Keratinocyte (primary cell): ENCODE measurements around the gene PGAM5. TPM values are rescaled to one million over a fixed set of nuclear protein-coding genes. Genes with fewer than 3 reads are reported as not detected.
"Not testable (repeated sequence)": the region's sequence is repeated elsewhere in the genome, so short reads cannot be mapped to it uniquely, and the experiment has no call there.

Experiments used
- DNase-seq: peaks from one replicate; pipeline ENCODE4 v3.0.0-alpha.2; 2011; ENCODE audit warnings: low read depth, missing footprints, low spot score
- FAIRE-seq: peaks from 2 replicates; lab custom pipeline; 2011; peaks lifted over from hg19 to GRCh38; lab: Jason Lieb, UNC
- H2AFZ ChIP-seq: 2 replicates; pipeline ENCODE4 v1.6.0; 2012; ENCODE audit warnings: low read length, control low read depth, inconsistent platforms; ENCODE audit not compliant: control insufficient read depth
- H3K27ac ChIP-seq: 2 replicates; pipeline ENCODE4 v1.5.1; 2011; ENCODE audit warnings: low read length; ENCODE audit not compliant: control insufficient read depth, insufficient read depth
- H3K27me3 ChIP-seq: 3 replicates; pipeline ENCODE4 v1.6.0; 2011; ENCODE audit warnings: low read length; ENCODE audit not compliant: control insufficient read depth, insufficient read depth; ENCODE audit errors: extremely low read depth
- H3K36me3 ChIP-seq, 2 experiments: 2 replicates in 1 of 2; 3 replicates in 1 of 2; pipeline ENCODE4 v1.5.1; 2011; ENCODE audit warnings: low read length in 2 of 2, mild to moderate bottlenecking in 1 of 2; ENCODE audit not compliant: control insufficient read depth in 2 of 2, insufficient read depth in 2 of 2; ENCODE audit errors: extremely low read depth in 1 of 2
- H3K4me1 ChIP-seq: 3 replicates; pipeline ENCODE4 v1.5.1; 2011; ENCODE audit warnings: low read length; ENCODE audit not compliant: control insufficient read depth, insufficient read depth; ENCODE audit errors: extremely low read depth
- H3K4me2 ChIP-seq: 3 replicates; pipeline ENCODE4 v1.6.0; 2011; ENCODE audit warnings: low read depth, low read length; ENCODE audit not compliant: control insufficient read depth, insufficient read depth; ENCODE audit errors: extremely low read depth
- H3K4me3 ChIP-seq, 3 experiments: fragments of 200-600 bp in 1 of 3; sonication (generic) in 1 of 3; 2 replicates in 2 of 3; 3 replicates in 1 of 3; pipeline ENCODE4 v1.5.1; 2011 to 2016; ENCODE audit warnings: low read length in 3 of 3, mild to moderate bottlenecking in 3 of 3, control low read depth in 2 of 3, inconsistent platforms in 1 of 3, low read depth in 1 of 3, mixed read lengths in 1 of 3, mixed run types in 1 of 3, moderate library complexity in 1 of 3; ENCODE audit not compliant: control insufficient read depth in 2 of 3, insufficient read depth in 2 of 3; ENCODE audit errors: extremely low read depth in 1 of 3
- H3K79me2 ChIP-seq: 2 replicates; pipeline ENCODE4 v1.6.0; 2012; ENCODE audit warnings: low read length; ENCODE audit not compliant: control insufficient read depth, insufficient read depth
- H3K9ac ChIP-seq: 3 replicates; pipeline ENCODE4 v1.6.0; 2011; ENCODE audit warnings: low read length; ENCODE audit not compliant: control insufficient read depth, insufficient read depth; ENCODE audit errors: extremely low read depth
- H3K9me1 ChIP-seq: 3 replicates; pipeline ENCODE4 v1.6.0; 2011; ENCODE audit warnings: low read length; ENCODE audit not compliant: control insufficient read depth, insufficient read depth; ENCODE audit errors: extremely low read depth
- H3K9me3 ChIP-seq: 2 replicates; pipeline ENCODE4 v1.5.1; 2012; ENCODE audit warnings: low read depth, low read length; ENCODE audit not compliant: control insufficient read depth
- H4K20me1 ChIP-seq: 3 replicates; pipeline ENCODE4 v1.6.0; 2011; ENCODE audit warnings: low read length; ENCODE audit not compliant: control insufficient read depth, insufficient read depth; ENCODE audit errors: extremely low read depth
- EZH2 ChIP-seq: IDR thresholded peaks from one replicate; pipeline ENCODE4 v1.6.1; 2012; ENCODE audit warnings: inconsistent platforms, mild to moderate bottlenecking, low read length, moderate library complexity
- dilution Hi-C: fragments of 300-500 bp; cut with MboI; formaldehyde crosslinking; loops from one replicate; pipeline ENCODE4 v1.7.0; 2020; ENCODE audit warnings: low sequenced_read_pairs; ENCODE audit not compliant: extremely low pct_ligation_motif_present
- polyA plus RNA-seq, 5 experiments: library from polyadenylated mRNA; depleted of rRNA in 3 of 5; stranded (reverse) in 3 of 5; stranded (forward) in 1 of 5; unstranded in 1 of 5; fragments of >200 nt; gene quantifications; 1 replicate in 1 of 5; 2 replicates in 3 of 5; 3 replicates in 1 of 5; pipeline versions ENCODE4 v1.2.1 to v1.2.3, GENCODE V29; 2011 to 2012; ENCODE audit warnings: missing spikeins in 2 of 5, low read depth in 1 of 5, low replicate concordance in 1 of 5
- TF ChIP-seq, protein P1 (sequence below), 3 experiments: IDR thresholded peaks in 1 of 3; conservative IDR thresholded peaks in 1 of 3; optimal IDR thresholded peaks in 1 of 3; 2 replicates in 2 of 3; 3 replicates in 1 of 3; pipeline versions ENCODE3 to v1.5.1; 2011; ENCODE audit warnings: low read length in 3 of 3, mild to moderate bottlenecking in 3 of 3, moderate library complexity in 2 of 3, control low read depth in 1 of 3, inconsistent platforms in 1 of 3; ENCODE audit not compliant: insufficient read depth in 2 of 3; ENCODE audit errors: extremely low read depth in 1 of 3

The PGAM5 gene
- polyA plus RNA-seq, 1 donor (not counting 4 experiments of a cell fraction or from before 2014, with no cell fraction given) = 31.5 TPM

- Histone ChIP-seq H3K9me1 (no peaks in the 10 kb centered on the region), H4K20me1 (peaks cover 36% of the 10 kb centered on the region), H3K4me3 (no peak overlapping the region), H3K36me3 (peaks cover 28 to 38% of the 10 kb centered on the region in 2 experiments), H3K79me2 (peaks cover 94% of the 10 kb centered on the region), H3K4me2 (no peak overlapping the region), H3K4me1 (no peaks in the 10 kb centered on the region), H3K27me3 (no peaks in the 10 kb centered on the region), H3K9me3 (no peaks in the 10 kb centered on the region), H3K27ac (no peak overlapping the region), H2AFZ (no peak overlapping the region), H3K9ac (no peak overlapping the region)
- DNase-seq = no peak
- no peak for TF ChIP-seq EZH2
- TF ChIP-seq, protein P1, sequence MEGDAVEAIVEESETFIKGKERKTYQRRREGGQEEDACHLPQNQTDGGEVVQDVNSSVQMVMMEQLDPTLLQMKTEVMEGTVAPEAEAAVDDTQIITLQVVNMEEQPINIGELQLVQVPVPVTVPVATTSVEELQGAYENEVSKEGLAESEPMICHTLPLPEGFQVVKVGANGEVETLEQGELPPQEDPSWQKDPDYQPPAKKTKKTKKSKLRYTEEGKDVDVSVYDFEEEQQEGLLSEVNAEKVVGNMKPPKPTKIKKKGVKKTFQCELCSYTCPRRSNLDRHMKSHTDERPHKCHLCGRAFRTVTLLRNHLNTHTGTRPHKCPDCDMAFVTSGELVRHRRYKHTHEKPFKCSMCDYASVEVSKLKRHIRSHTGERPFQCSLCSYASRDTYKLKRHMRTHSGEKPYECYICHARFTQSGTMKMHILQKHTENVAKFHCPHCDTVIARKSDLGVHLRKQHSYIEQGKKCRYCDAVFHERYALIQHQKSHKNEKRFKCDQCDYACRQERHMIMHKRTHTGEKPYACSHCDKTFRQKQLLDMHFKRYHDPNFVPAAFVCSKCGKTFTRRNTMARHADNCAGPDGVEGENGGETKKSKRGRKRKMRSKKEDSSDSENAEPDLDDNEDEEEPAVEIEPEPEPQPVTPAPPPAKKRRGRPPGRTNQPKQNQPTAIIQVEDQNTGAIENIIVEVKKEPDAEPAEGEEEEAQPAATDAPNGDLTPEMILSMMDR (optimal IDR thresholded peaks at IDR 0.05 in 1 of 3, IDR thresholded peaks at IDR 0.05 in 1 of 3, conservative IDR thresholded peaks at IDR 0.05 in 1 of 3; ENCODE audit: extremely low read depth in 1 of 3, insufficient read depth in 2 of 3, low read length in 3 of 3) = no peak
- FAIRE-seq = no peak
- dilution Hi-C loops = no loop called here
These were observed 43.7 kb downstream of the PGAM5 start for GRCh38 chr12:132754160-132754932.

DNA sequence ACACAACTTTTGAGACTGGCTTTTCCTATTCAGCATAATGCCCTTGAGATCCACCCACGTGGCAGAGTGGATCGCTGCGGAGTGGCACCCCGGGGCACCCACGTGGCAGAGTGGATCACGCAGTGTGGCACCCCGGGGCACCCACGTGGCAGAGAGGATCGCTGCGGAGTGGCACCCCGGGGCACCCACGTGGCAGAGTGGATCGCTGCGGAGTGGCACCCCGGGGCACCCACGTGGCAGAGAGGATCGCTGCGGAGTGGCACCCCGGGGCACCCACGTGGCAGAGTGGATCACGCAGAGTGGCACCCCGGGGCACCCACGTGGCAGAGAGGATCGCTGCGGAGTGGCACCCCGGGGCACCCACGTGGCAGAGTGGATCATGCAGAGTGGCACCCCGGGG lies 48.2 kb downstream of the PGAM5 start:
- Histone ChIP-seq H3K36me3 (peaks cover 13 to 15% of the 10 kb centered on the region in 2 experiments), H3K79me2 (peaks cover 75% of the 10 kb centered on the region), H4K20me1 (peaks cover 24% of the 10 kb centered on the region), H3K4me1 (peaks cover 14% of the 10 kb centered on the region)
- H2AFZ ChIP-seq, H3K9me1 ChIP-seq, H3K4me3 ChIP-seq, H3K9ac ChIP-seq, DNase-seq, H3K27me3 ChIP-seq, dilution Hi-C loops, FAIRE-seq, H3K27ac ChIP-seq, H3K9me3 ChIP-seq, H3K4me2 ChIP-seq: not testable (repeated sequence)
